GM21717 (cell line): Measurements from ENCODE around the gene HUNK.

Source experiments
- ATAC-seq: cut with Tn5 transposase; IDR thresholded peaks from one replicate; pipeline ENCODE4 v1.9.1; 2021; ENCODE audit warnings: mild to moderate bottlenecking, moderate library complexity; ENCODE audit not compliant: unreplicated experiment

The HUNK gene

DNA sequence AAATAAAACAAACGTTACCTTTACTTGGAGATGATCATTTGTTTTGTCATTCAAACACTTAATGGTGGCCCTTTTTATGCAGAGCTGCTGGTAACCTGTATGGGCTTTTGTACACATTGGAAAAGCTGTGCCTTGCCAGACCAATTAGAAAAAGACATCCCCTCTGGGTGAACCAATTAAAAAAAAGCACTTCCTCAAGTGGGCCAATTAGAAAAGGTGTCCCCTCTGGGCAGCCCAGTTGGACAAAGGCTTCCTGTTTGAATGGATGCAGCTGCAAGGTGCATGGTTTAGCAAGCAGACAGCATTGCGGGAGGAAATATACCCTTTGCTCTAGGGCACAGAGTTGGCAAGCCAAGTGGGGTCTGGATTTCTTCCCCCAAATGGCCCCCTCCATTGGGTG lies 21.6 kb downstream of the HUNK start:
- no peak for ATAC-seq

DNA sequence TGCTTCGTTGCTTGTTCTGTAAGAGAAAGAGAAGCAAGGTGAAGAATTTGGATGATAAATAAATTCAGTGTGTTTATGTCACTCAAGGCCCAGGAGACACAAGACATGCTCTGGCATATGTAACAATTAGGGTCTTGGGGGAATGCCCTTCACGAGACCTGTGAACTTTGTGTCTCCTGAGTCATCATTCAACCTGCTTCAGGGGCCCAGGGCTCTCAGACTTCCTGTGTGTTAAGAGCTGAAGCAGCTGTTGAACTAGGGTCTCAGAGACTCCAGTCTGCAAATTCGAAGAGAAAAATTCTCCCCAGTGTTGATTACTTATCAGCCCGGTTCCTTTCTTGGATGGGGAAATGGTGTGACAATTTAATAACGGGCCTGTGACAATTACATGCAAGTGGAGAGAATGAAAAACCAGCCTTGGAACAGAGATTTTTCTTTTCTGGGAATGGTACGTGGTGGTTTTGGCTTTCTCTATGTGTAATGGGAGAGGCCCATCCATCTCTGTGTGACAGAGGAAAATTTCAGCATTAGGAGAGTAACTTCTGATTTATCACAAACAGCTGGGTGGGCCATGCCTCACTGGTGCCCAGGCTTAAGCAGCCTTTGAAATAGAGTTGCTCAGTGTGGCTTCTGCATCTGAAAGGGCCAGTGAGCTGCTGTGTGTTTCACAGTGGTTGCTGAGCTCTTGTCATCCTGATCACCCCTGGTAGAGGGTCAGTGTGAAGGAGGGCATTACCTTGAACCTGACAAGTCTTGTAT lies 22.4 kb downstream of the HUNK start:
- no peak for ATAC-seq

DNA sequence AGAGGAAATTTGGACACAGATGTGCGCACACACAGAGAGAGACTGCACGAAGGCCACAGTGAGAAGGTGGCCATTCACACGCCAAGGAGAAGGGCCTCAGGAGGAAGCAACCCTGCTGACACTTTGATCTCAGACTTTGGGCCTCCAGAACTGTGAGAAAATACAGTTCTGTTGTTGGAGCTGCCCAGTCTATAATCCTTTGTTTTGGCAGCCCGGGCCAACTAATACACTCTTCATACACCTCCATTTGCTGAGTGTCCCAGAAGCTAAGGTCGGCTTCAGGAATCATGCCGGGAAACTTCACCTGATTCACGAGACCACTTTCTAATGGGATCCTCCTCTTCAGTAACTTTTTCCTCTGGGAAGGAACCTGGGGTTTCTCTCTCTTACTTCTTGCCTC lies 23.2 kb downstream of the HUNK start:
- ATAC-seq: no peak

DNA sequence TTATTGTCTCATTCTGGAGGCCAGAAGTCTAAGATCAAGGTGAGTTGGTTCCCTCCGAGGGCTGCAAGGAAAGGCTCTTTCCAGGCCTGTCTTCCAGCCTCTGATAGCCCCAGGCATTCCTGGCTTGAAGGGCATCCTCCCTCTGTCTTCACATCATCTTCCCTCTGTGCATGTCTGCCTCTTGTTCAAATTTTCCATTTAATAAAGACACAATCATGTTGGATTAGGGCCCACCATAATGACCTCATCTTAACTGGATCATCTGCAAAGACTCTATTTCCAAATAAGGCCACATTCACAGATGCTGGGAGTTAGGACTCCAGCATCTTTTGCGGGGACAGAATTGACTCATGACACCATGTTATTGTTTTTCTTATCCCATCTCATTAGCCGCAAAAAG lies 24.5 kb downstream of the HUNK start:
- no peak for ATAC-seq

DNA sequence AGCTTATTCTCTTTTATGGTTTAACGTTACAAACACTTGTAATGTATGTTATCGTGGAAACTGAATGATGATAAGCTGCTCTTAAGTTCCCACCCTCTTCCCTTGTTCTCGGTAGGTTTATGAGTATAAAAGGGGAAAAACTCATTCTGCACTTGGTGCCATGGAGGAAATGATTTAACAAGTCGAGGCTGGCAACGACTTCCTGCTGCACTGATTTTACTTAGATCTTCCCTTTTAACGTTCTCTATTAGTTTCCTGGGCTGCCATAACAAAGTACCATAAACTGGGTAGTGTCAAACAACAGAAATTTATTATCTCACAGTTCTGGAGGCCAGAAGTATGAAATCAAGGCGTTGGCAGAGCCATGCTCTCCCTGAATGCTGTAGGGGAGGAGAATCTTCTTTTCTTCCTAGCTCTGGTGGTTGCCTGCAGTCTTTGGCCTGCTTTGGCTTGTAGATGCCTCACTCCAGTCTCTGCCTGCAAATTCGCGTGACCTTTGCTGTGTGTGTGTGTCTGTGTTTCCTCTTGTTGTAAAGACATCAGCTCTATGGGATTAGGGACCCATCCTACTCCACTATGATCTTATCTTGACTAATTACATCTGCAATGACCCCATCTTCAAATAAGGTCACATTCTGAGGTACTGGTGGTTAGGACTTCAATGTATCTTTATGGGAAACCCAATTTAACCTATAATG lies 26.3 kb downstream of the HUNK start:
- no peak for ATAC-seq

DNA sequence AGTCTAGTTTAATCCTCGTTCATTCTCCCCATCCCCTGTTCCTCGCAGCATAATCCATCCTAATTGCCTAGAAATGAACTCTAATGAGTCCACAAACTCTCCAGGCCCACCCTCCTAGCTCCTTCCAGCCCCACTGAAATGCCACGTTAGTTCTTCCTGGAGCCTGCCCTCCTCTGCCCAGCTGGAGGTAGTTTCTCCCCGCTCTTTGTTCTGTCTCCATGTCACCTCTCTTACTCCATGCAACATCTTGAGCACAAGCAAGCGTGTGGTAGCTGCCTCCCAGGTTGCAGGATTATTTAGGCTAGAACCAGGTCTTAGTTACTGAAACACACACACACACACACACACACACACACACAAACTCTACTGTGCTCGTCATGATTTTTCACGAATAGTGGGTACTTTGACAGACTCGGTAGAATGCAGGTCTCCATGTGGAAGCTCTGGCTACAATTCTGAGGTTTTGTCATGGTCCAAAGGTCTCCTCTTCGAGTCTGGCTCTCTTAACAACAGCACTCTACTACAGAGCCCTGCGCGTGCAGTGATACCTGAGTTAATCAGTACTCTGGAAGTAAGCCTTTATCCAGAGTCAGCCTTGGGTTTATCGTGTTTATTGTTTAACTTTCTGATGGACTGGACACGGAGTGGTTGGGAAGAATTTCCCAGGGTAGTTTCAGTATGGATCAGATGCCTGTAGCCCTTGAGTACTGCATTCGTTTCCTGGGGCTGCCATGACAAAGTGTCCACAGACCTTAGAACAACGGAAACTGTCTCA lies 27.5 kb downstream of the HUNK start:
- ATAC-seq: no peak

DNA sequence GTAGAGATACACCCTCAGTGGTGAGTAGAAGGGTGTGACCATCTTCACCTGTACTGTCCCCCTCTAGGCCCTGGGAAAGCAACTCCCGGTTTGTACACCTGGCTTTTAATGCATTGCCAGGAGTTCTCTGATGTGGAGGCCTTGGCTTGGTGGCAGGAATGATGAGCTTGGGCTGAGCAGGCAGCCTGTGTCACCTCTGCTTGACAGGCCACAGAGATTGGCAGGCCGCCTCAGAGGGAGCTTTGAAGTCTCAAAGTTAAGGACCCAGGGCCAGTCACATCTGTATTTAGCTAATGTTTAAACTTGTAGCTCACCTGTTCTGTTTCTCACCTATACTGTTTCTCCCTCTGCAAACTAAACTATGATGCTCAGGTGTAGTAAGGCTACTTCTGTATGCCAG lies 28.5 kb downstream of the HUNK start:
- ATAC-seq: no peak

DNA sequence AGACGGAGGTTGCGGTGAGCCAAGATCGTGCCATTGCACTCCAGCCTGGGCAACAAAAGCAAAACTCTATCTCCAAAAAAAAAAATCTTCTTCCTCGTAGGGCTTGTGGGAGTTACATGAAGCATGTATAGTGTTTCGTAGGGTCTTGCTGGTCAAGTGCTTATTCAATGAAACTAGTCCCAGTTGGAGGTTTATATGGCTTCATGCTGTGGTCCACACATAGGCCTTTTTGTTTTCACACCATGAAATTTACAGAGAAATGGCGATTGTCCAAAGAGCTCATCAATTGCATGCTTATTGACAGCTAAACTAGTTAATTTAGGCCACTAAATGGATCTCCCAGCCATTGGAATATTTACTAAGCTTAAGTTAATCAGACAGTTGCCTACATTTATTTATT lies 29.6 kb downstream of the HUNK start:
- no peak for ATAC-seq

DNA sequence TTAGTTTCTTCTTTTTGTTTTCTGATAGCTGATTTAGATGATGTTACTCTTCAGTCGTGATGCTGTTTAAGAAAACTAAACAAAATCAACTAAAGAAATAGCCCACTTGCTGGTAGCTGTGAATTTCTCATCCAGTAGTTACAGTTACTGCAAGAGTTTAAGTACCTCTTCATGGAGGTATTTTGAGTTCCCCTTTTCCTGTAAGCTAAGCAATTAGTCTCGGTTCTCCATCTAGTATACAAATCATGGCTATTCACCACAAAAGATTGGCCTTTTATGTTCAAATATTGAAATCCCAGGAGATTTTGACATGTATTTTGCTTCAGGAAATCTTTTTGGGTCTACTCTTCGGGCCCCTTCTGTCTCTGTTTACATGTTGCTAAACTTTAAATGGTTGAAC lies 31.1 kb downstream of the HUNK start:
- ATAC-seq: no peak

DNA sequence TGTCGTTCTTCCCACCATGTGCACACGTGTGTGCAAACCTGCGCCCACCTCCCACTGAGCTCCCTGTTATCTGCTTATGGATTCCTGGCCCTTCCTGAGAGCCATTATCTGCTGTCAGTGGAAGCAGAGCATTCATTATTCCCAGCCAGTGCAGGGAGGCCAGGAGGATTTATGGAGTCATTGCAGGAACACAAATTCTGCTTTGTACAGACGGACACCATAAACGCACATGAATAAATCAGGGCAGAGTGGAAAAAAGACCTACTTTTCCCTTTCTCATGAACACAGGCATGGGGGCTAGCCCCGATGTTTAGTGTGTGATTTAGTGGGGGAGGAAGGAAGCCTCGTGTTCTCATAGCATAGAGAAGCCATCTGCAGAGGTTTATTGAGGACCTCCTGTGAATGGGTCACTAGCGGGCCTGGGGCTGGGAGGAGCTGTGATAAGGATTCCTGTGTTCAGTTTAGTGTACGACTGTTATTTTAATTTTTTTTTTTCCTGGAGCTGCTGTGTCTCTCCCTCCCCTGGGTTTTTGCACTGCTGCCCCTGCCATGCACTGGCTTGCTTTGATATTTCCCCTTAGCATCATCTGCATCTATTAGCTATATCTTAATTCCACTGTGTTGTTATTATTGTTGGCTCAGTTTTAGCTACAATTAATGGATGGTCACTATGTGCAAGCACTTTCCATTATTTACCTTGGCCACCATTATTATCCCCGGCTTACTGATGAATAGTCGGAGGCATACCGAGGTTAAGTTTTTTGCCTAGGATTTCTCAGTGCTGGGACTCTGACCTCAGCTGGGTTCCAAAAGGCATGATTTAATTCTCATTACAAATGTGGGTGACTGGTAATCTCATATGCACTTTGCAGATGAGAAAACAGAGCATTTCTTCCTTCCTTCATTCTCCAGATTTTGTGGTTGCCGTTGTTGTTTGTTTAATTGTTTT lies 33.0 kb downstream of the HUNK start:
- ATAC-seq: no peak

DNA sequence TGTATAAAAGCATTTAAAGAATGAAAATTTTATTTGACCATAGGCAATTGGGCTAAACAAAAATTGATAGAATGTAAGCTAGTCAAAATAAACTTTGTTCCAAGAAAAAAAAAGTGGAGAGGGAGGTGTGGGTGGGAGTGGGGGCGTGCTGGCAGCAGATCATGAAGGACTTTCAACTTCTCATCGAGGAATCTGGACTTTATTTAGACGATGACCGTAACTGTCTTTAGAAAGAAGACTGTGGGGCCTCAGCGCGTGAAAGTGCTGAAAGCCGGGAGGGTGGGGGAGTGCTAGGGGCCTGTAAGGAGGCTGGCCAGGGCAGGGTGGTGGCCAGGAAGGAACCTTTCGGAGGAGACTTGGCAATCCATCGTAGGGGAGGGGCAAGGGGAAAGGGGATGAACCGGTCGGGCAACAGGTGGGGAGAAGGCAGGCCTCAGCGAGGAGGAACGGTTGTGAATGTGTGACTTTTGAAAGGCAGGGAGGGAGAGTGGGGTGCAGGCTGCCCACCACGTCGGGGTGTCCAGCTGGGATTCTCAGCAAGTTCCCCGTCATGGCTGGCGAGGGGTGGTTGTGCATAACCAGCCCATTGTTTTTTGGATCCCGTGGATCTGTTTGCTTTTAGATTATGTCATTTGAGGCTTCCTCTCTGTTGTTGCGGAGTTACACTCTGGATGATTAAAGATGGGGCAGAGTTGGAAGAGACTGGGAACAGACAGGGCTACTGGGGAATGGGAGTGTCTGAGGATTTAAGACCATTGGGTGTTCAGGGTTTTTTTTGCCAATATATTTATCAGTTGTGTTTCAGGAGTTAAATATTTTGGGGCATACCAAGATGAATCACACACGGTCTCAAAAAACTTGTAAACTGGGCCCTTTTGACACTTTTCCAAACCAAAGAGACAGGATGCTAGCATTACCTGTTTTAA lies 35.5 kb downstream of the HUNK start:
- no peak for ATAC-seq

DNA sequence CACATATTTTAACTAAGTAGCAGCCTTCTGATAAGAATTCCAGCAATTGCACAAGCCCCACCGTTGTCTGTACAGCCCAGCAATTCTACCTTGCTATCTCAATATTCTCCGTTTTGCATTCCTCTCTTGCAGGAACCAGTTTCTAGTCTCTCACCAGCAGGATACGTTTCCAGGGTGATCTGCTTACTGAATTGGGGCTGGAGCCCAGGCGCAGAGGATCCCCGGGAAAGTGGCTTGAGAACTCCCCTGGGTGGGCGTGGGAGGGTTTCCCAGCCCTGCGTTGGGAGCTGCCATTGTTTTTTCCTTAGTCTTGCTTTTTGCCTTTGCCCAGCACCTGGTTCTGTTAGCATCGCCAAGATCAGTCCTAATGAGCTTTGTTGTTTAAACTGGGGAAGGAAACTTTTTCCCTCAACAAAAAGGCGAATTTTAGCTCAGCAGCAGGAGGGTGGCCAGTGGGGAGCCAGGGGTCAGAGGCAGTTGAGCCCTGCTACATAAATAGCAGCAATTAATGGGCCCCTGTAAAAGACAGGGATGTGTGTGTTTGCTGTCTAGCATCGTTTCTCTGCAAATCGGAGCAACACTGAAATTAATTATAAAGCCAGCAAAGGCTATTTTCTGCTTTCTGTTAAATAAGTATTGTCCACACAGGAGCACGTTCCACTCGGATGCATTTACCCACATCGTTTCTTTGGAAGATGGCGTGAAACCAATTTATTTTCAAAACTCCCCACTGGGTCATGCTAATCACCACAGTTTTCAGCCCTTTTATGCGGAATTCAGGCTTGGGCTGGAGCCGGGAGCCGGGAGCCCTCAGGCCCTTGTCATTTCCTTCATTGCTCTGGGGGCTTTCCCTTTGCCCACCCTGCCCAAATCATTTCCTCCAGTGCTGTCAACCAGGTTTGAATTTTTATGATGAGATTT lies 36.6 kb downstream of the HUNK start:
- ATAC-seq: no peak

DNA sequence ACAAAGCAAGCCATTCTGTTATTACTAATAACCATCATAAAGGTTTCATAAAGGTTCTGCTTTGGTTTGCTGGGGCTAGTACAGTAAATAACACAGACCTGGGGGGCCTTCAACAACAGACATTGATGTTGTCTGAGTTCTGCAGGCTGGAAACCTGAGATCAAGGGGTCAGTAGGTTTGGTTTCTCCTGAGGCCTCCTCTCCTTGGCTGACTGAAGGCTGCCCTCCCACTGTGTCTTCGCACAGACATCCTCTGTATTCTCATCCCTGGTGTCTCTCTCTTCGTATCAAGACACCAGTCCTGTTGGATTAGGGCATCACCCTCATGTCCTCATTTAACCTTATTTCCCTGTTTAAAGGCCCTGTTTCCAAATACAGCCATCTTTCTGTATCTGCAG lies 37.3 kb downstream of the HUNK start:
- no peak for ATAC-seq

DNA sequence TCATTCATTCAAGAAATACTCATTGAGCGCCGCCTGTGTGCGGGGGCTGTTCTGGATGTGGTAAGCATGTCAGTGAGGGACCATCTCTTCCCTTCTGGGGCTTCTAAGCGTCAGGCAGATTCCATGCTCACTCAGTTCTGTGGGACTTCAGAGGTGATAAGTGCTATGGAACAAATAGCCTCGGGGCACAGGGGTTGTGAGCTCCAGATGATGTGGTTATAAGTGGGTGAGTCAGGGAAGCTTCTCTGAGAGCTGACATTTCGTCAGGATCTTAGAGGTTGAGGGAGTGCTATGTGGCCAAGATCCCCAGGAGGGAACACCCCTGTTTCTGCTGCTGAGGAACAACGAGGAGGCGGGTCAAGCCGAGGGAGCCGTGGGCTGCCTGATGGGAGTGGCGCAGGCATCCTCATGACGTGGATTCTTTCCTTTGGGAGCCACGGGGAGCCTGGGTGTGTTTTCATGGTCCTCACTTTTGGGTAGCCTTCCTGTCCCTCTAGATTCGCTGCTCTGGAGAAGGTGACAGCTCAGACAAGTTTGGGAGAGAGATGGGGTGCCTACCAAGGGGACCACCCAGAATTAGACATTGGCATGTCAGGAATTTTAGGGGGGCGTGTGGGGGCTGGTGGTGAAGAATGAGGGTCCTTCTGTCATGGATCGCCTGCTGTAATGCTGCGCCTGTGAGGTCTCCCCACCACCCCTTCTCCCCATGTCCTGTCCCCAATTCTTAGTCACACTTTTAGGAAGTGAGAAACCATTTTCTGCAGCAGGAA lies 38.5 kb downstream of the HUNK start:
- ATAC-seq: no peak

DNA sequence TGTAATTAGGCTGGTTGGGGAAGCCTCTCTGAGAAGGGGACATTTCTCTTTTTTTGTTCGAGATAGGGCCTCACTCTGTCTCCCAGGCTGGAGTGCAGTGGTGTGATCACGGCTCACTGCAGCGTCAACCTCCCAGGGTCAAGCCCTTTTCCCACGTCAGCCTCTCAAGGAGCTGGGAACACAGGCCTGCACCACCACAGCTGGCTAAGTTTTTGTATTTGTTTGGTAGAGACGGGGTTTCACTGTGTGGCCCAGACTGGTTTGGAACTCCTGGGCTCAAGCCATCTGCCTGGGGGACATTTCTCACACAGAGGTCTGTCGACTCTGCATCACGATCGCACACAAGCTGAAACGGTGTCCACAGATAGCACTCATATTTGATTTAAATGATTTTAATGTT lies 39.7 kb downstream of the HUNK start:
- ATAC-seq: no peak

DNA sequence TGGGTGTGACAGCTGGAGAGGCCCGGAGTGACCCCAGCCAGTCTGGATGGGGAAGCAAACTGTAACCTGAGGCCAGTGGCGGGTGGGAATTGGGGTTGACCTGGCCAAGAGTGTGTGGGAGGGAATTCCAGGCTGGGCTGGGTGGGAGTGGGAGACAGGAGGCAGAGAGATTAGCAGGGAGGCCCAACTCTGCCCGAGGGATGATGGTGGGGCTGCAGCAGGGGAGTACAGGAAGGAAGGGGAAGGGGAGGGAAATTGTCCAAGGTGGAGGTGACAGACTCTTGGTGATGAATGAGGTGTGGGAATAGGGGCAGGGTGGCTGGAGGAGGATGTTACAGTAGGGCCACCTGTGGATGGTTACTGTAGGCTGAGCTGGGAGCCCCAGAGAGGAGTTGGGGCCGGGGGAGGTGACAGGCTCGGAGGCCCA lies 40.4 kb downstream of the HUNK start:
- no peak for ATAC-seq

DNA sequence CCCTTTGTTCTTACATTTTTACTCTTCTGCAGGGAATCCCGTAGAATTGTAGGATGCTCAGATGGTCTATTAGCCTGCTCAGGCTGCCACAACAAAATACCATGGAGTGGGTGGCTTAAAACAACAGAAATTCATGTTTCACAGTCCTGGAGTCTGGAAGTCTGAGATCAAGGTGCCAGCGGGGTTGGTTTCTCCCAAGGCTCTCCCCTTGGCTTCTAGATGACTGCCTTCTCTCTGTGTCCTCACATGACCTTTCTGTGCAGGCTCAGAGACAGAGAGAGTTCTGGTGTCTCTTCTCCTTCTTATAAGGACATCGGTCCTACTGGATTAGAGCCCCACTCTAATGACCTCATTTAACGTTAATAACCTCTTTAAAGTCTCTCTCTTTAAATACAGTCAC lies 41.7 kb downstream of the HUNK start:
- ATAC-seq: no peak

DNA sequence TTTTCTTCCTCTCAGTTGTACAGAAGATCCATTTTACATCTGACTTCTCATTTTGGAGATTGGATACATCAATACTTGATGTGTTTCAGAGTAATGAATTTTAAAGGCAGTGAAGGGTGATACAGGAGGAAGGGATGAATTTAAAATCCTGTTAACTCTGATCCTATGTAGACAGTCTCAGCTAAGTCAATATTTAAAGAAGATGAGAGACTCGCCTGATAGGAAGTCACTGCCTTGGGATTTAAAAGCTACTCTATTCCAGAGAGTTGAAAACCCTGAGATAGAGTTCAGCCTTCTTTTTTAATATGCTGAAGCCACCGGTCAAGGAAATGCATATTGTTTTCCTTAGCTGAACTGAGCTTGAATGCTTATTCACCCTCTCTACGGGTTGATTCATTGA lies 42.7 kb downstream of the HUNK start:
- ATAC-seq: no peak
